ENCODE data around the gene PREX1. TPM values are rescaled to one million over a fixed set of nuclear protein-coding genes. Genes with fewer than 3 reads are reported as not detected.
A peak's percentile ranks its signal among the peaks of the same experiment; 100 is the strongest.

Gene PREX1
- total and polyA plus RNA-seq, 2 experiments from 2014 or later: 4.5 to 12.5 TPM

DNA sequence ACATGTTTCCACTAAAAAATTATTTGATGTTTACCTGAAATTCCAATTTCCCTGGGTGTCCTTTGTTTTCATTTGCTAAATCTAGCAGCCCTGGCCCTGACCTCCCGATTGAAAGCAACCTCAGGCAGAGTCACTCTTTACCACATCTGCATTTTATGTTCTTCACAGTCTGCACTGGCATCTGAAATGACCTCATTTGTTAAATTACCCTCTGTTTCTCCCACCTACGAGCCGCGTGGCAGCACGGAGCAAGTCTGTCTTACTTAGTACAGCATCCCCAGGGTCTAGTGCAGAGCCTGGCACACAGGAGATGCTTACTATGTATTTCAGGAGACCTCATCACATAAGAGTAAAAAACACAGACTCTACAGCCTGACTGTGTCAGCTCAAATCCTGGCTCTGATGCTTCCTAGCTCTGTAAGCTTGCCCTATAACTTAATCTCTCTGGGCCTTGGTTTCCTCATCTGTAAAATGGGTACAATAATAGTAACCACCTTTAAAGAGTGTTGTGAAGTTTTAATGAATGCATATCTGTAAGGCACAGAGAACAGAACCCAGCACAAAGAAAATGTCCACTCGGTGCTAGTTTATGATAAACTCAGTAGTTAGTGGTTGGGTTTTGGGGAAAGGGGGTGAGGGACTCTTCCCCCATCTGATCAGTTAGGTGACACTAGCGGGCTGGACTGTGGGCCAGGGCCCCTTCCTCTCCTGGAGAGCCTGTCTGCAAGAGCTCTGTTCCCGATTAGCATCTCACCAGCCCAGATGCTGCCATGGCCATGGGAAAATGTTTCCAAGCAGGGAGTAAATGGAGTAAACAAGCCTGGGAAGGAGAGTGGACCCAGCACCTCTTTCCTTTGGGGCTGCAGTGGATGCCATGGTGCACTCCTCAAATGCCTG lies 88.2 kb downstream of the PREX1 start:
- Histone ChIP-seq H3K9me3 (ENCODE audit: low read depth) (no peaks in the 10 kb centered on the region), H3K36me3 (no peaks in the 10 kb centered on the region)
- TF ChIP-seq, protein P1, sequence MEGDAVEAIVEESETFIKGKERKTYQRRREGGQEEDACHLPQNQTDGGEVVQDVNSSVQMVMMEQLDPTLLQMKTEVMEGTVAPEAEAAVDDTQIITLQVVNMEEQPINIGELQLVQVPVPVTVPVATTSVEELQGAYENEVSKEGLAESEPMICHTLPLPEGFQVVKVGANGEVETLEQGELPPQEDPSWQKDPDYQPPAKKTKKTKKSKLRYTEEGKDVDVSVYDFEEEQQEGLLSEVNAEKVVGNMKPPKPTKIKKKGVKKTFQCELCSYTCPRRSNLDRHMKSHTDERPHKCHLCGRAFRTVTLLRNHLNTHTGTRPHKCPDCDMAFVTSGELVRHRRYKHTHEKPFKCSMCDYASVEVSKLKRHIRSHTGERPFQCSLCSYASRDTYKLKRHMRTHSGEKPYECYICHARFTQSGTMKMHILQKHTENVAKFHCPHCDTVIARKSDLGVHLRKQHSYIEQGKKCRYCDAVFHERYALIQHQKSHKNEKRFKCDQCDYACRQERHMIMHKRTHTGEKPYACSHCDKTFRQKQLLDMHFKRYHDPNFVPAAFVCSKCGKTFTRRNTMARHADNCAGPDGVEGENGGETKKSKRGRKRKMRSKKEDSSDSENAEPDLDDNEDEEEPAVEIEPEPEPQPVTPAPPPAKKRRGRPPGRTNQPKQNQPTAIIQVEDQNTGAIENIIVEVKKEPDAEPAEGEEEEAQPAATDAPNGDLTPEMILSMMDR (IDR thresholded peaks at IDR 0.05; ENCODE audit: low read depth, low read length): no peak

DNA sequence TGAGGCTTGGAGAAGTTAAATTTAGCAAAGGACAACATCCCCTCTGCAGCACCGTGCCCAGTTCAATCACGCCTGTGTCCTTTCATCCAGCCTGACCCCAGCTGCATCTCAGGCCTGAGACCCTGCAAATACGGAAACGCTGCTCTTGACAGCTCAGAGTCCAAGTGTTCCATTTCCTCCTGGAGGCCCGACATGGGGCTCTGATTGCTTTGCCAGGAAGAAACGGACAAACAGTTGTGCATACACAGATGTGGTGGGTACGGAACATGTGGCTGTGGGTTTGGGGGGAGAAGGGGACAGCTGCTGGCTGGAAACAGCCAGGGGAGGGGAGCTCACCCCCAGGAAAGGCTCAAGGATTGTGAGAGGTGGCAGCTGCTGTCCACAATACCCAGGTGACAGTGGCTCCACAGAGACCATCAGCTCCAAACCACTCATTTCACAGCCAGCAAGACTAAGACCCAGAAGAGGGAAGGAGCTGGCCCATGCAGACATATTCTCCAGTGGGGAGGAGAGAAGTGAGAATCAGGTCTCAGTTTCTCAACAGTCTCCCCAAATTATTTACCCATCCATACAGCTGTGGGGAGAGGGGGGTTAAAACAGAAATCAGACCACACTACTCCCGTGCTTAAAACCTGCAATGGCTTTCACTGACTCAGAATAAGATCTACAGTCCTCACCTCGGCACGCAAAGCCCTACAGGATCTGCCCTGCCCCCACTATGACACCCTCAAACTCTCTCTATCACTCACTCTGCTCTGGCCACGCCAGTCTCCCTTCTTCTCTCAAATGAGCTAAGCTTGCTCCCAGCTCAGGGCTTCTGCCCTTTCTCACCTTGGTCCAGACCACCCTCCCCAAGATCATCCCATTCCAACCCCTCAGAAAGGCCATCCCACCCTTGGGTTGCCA lies 89.1 kb downstream of the PREX1 start:
- no peak overlapping the region for H3K4me3 ChIP-seq
- H3K27ac ChIP-seq: peak overlapping the region; percentile 74
- no peaks in the 10 kb centered on the region for H3K36me3 ChIP-seq
- H3K4me1 ChIP-seq (ENCODE audit: low read depth): peaks cover 12% of the 10 kb centered on the region
- H3K27me3 ChIP-seq: no peaks in the 10 kb centered on the region
- TF ChIP-seq, protein P1 (IDR thresholded peaks at IDR 0.05; ENCODE audit: low read depth, low read length): no peak
- H3K9me3 ChIP-seq (ENCODE audit: low read depth): no peaks in the 10 kb centered on the region
- DNase-seq (ENCODE audit: low read depth in 1 of 2, low spot score in 1 of 2): peak in 1 of 2 donors; percentile 55

More for the DNA sequence above, 88.2 kb downstream of the PREX1 start:
- Histone ChIP-seq H3K4me1 (ENCODE audit: low read depth) (peaks cover 12% of the 10 kb centered on the region), H3K27ac (peak overlapping the region; percentile 74), H3K27me3 (no peaks in the 10 kb centered on the region), H3K4me3 (no peak overlapping the region)
- DNase-seq (ENCODE audit: low read depth in 1 of 2, low spot score in 1 of 2): no peak

DNA sequence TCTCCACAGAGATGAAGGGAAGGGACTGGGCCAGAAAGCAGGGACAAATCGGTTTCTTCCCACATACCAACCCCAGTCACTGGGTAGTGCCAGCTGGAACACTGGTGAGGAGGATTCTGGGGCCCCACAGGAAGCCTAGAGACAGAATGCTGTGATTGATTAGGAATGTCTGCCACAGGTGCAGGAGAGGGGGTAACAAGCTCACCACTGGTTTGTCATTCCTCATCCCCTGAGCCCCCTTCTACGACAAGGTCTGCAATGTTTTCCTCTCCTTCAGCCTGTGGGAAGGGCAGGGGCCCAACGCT lies 89.8 kb downstream of the PREX1 start:
- TF ChIP-seq, protein P1 (IDR thresholded peaks at IDR 0.05; ENCODE audit: low read depth, low read length): no peak
- H3K27ac ChIP-seq: peak overlapping the region; percentile 74

DNA sequence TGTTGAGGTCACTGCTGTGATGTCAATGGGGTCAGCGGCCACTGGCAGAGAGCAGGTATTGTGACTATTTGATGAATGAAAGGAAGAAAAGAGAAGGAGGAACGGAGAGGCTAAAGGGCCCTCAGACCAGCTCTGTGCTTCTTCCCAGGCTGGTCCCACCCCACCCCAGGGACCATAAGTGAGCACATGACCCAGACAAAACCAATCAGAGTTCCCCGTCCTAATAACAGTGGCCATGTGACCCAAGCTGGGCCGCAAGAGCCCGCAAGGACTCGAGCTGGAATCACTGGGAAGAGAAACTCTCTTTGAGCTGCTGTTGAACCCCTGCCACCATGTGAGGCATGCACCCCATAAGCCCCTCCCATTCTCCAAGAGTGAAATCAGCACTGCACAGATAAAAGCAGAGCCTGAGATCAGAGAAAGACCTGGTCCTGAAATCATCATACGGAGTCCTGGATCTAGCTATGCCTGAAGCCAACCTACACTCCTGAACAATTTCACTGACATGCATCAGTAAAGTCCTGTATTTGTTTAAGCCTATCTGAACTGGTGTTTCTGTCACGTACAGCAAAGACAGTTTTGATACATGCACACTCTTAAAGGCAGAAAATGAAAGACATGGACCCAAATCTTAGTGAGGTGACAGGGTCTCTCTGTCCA lies 90.2 kb downstream of the PREX1 start:
- TF ChIP-seq, protein P1 (IDR thresholded peaks at IDR 0.05; ENCODE audit: low read depth, low read length): no peak
- no peak for DNase-seq (ENCODE audit: low read depth in 1 of 2, low spot score in 1 of 2)
- H3K4me1 ChIP-seq (ENCODE audit: low read depth): peaks cover 12% of the 10 kb centered on the region
- H3K4me3 ChIP-seq: no peak overlapping the region
- peak overlapping the region; percentile 74 for H3K27ac ChIP-seq
- no peaks in the 10 kb centered on the region for H3K27me3 ChIP-seq
- H3K9me3 ChIP-seq (ENCODE audit: low read depth): no peaks in the 10 kb centered on the region
- H3K36me3 ChIP-seq: no peaks in the 10 kb centered on the region

More for the DNA sequence above, 89.8 kb downstream of the PREX1 start:
- no peak for DNase-seq (ENCODE audit: low read depth in 1 of 2, low spot score in 1 of 2)
- H3K27me3 ChIP-seq: no peaks in the 10 kb centered on the region
- no peaks in the 10 kb centered on the region for H3K36me3 ChIP-seq
- no peaks in the 10 kb centered on the region for H3K9me3 ChIP-seq (ENCODE audit: low read depth)
- H3K4me3 ChIP-seq: no peak overlapping the region
- H3K4me1 ChIP-seq (ENCODE audit: low read depth): peaks cover 12% of the 10 kb centered on the region

DNA sequence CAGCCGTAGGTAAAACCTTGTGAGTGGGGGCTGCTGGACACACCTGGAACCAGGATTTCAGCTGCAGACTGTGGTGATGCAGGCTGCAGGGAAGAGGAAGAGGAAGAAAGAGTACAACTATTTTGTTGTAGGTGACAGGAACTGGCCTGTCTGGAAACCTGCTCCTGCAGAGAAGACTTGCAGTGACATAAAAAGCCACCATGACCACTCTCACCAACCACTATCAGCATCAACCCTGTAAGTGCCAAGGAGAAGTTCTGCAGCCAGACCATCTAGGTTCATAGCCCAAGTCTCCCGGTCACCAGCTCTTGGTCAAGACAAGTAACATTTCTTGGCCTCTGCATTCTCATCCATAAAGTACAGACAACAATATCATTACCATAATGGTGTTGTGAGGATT lies 91.2 kb downstream of the PREX1 start:
- H3K36me3 ChIP-seq: no peaks in the 10 kb centered on the region
- H3K9me3 ChIP-seq (ENCODE audit: low read depth): no peaks in the 10 kb centered on the region
- H3K4me1 ChIP-seq (ENCODE audit: low read depth): peaks cover 12% of the 10 kb centered on the region
- TF ChIP-seq, protein P1 (IDR thresholded peaks at IDR 0.05; ENCODE audit: low read depth, low read length): no peak
- H3K27ac ChIP-seq: no peak overlapping the region
- no peak overlapping the region for H3K4me3 ChIP-seq
- no peaks in the 10 kb centered on the region for H3K27me3 ChIP-seq
- no peak for DNase-seq (ENCODE audit: low read depth in 1 of 2, low spot score in 1 of 2)

Data from cardiac muscle cell (in vitro differentiated cells and primary cell).